Subcutaneous adipose tissue (tissue), 4 donors: Measurements from ENCODE around the gene CHD6. TPM values are rescaled to one million over a fixed set of nuclear protein-coding genes. Genes with fewer than 3 reads are reported as not detected.

Source experiments
- total RNA-seq, 4 donors: library from RNA; depleted of rRNA; stranded (reverse); fragments of >200 nt; gene quantifications; one replicate each; pipeline ENCODE4 v1.1.0, GENCODE V29; 2016
- TF ChIP-seq, protein P1 (sequence below): fragments of 450-650 bp; IDR thresholded peaks from one replicate; pipeline ENCODE4 v1.5.1; 2016; ENCODE audit warnings: low read depth, mild to moderate bottlenecking, control low read depth, antibody characterized with exemption, moderate library complexity

Gene CHD6
- total RNA-seq, 4 donors from 2014 or later, result 31.5 to 47.4 (median 37.9) TPM

DNA sequence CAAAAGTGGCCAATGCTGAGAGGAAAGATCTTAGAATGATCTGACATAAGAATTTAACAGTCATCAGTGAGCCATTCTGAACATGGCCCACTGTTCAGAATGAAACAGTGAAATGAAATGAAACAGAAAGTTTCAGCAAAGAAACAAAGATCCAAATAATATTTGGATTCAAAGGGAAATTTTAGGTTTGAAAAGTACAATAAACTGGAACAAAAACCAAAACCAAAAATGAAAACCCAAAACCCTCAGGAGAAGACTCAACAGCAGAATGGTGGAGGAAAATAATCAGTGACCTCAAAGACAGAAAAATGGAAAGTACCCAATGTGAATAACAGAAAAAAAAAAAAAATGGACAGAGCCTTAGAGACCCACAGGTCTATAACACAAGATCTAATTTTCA is 185.4 kb downstream of the CHD6 start:
- TF ChIP-seq, protein P1, sequence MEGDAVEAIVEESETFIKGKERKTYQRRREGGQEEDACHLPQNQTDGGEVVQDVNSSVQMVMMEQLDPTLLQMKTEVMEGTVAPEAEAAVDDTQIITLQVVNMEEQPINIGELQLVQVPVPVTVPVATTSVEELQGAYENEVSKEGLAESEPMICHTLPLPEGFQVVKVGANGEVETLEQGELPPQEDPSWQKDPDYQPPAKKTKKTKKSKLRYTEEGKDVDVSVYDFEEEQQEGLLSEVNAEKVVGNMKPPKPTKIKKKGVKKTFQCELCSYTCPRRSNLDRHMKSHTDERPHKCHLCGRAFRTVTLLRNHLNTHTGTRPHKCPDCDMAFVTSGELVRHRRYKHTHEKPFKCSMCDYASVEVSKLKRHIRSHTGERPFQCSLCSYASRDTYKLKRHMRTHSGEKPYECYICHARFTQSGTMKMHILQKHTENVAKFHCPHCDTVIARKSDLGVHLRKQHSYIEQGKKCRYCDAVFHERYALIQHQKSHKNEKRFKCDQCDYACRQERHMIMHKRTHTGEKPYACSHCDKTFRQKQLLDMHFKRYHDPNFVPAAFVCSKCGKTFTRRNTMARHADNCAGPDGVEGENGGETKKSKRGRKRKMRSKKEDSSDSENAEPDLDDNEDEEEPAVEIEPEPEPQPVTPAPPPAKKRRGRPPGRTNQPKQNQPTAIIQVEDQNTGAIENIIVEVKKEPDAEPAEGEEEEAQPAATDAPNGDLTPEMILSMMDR, result no peak

DNA sequence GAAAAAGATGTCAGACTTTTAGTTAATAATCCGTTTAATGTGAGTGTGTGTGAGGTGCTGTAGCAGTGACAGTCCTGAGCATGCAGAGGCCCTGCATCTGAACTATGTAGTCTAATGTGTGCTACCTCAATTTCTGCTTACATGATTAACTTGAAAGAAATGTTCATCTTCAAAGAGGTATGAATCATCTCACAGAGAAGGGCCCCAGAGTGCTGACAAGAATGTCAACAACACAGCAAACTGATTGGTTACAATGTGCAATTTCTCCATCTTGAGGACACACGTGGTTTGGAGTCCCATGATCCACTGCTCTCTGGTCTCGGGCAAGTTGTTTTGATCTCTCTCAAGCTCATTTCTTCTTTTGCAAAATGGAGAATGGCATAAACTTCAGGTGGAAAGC is 189.9 kb downstream of the CHD6 start:
- TF ChIP-seq, protein P1, result no peak

DNA sequence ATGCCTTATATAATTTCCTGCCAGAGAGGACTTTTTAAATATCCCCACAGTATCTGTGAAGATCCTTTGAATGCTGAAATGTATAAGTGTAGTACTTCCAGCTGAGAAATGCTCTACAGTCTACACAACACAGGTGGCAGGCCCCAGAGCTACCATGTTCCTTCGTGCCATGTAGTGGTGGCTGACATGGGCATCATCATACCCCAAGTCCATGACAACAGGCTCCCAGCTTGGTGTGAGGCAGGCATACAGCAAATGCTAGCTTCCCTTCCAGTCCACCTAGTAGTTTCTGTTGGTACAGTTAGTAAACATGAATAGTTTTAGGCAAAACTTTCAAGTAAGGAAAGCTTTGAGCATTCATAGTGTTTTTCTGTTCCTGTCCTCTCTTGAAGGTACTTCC is 190.3 kb downstream of the CHD6 start:
- TF ChIP-seq, protein P1, result no peak

DNA sequence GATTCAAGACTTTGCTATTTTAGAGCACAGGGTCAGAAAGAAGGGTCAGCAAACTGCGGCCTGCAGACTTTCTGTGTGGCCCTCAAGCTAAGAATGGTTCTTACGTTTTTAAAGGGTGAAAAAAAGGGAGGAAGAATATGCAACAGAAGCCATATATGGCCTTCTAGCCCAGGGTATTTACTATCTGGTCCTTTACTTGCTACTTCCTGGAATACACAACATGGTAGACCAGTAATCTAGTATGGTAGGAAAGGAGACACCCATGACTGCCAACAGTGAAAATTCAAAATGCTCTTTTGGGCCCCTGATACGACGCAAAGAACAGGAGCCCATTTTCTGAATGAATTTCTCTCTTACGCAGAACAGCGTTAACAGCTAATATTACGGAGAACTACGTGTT is 191.2 kb downstream of the CHD6 start:
- TF ChIP-seq, protein P1, result no peak

DNA sequence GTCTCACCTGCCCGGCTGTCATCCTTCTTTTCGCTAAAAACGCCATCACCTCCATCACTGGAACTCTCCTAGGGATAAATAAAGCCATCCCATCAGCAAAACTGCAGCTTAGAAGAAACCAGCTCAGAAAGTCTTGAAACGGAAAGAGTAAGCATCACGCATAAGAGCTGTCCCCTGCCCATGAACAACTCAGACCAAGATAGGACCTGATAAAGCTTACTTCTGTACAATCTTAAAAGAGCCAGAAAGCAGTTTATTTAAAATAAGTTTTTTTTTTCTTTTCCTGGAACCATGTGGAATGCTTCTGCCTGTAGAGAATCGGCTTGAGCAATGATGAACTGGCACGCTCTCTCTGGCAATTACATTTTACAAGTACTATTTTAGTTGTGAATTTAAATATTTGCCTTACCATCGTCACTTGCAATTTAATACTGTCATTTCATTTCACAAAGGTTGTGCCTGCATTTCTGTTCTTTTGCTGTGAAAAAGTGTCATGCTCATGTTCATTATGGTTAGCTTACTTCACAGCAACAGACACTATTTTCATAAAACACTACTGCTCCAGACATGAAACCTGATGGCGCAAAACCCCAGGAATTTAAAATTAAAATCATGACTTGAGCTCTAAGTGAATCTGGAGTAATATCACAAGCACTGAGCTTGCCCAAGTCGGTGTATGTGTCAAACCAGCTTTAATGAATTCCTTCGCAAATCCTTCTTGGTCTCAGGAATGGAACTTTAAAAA is 191.9 kb downstream of the CHD6 start:
- TF ChIP-seq, protein P1, result no peak

DNA sequence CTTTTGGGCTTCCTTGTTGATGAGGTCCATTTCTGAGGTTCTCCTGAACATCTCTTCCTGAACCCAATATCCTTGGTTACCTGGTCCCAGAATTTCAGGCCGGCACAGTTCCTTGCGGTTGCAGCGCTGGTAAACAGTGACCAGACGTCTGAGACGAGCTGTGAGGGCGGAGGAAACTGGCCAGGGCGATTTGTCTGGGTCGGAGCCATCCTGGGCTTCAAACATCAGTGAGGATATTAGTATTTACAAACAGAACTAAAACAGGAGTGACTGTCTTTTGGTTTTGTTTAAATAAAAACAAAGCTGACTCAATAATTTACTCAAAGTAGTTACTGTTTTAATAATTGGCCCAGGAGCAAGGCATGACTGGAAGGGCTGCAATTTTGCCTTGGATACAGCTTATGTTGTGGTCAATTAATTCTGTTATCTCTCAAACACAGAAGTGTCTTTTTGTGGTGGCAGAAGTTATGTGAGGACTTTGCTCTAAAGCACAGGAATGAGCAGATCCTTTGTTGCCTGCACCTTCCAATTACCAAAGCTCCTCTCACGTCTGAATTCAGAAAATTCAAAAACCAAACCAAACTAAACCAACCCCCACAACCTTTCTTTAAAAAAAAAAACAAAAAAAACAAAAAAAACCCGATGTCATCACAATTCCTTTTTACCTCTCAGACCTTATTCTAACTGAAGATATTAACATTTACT is 192.8 kb downstream of the CHD6 start:
- TF ChIP-seq, protein P1, result no peak

DNA sequence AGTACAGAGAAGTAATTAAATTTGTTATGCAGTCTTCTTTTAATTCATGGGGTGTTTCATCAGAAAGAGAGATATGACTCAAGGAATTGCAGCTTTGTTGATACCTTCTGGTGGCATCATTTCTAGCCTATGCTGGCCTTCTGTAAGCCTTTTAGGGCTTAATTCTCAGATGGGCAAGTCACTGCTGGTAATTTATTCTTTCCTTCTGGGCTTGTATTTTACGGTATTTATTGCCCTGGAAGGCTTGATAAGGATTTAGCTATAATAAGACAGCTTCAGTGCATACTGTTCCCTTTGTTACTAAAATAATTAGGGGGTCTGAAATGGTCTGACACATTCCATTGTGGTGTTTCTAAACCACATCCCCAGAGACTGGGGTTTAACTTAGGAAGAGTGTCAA is 193.6 kb downstream of the CHD6 start:
- TF ChIP-seq, protein P1, result no peak
